B cell (primary cell): ENCODE results near the gene CBX2. TPM values are rescaled to one million over a fixed set of nuclear protein-coding genes. Genes with fewer than 3 reads are reported as not detected.

Experiments
- ATAC-seq: fragments of 200-7000 bp; cut with Tn5 transposase; one replicate; pipeline ENCODE4 v1.10.0; 2021; ENCODE audit warnings: low read depth, mild to moderate bottlenecking, moderate number of reproducible peaks, moderate library complexity
- CTCF ChIA-PET: fragments of 350-600 bp; sonication (Branson Sonifier 250); formaldehyde crosslinking; loops from one replicate; lab custom pipeline; 2021; ENCODE audit warnings: antibody characterized with exemption, inconsistent platforms; lab: Charles Lee
- POLR2A ChIA-PET: fragments of 350-600 bp; sonication (Branson Sonifier 250); formaldehyde crosslinking; loops from one replicate; lab custom pipeline; 2021; ENCODE audit warnings: antibody characterized with exemption; lab: Charles Lee
- DNase-seq: peaks from one replicate; pipeline ENCODE4 v3.0.0; 2013
- H2AFZ ChIP-seq: 2 replicates; pipeline ENCODE4 v1.6.1; 2012; ENCODE audit warnings: mild to moderate bottlenecking, low read depth, low read length; ENCODE audit not compliant: insufficient read depth, poor library complexity, severe bottlenecking
- H3K27ac ChIP-seq, 2 donors: 1 replicate in 1 of 2; 2 replicates in 1 of 2; pipeline ENCODE4 v1.5.1; 2012 to 2013; ENCODE audit warnings: low read length in 2 of 2, mild to moderate bottlenecking in 2 of 2, moderate library complexity in 1 of 2
- H3K27me3 ChIP-seq, 4 experiments: fragments of 200-600 bp in 1 of 4; sonication (generic) in 1 of 4; replicated peaks in 1 of 4; 1 replicate in 2 of 4; 2 replicates in 2 of 4; pipeline versions ENCODE4 v1.6.1 to v1.7.0; 2013 to 2016; ENCODE audit warnings: low read length in 3 of 4, mild to moderate bottlenecking in 2 of 4, mixed read lengths in 1 of 4, moderate library complexity in 1 of 4; ENCODE audit not compliant: insufficient read depth in 4 of 4, control insufficient read depth in 3 of 4; ENCODE audit errors: control extremely low read depth in 1 of 4
- H3K36me3 ChIP-seq, 2 experiments: replicated peaks in 1 of 2; 1 replicate in 1 of 2; 2 replicates in 1 of 2; pipeline versions ENCODE4 v1.6.1 to v1.7.1; 2013; ENCODE audit warnings: low read length in 1 of 2; ENCODE audit not compliant: insufficient read depth in 2 of 2, control insufficient read depth in 1 of 2; ENCODE audit errors: control extremely low read depth in 1 of 2, extremely low read depth in 1 of 2
- H3K4me1 ChIP-seq, 2 donors: fragments of 200-600 bp in 1 of 2; sonication (generic) in 1 of 2; 1 replicate in 1 of 2; 2 replicates in 1 of 2; pipeline versions ENCODE4 v1.5.1 to v1.6.1; 2013 to 2017; ENCODE audit warnings: low read length in 2 of 2; ENCODE audit not compliant: control insufficient read depth in 2 of 2, insufficient read depth in 2 of 2
- H3K4me2 ChIP-seq: replicated peaks from 2 replicates; pipeline ENCODE3; 2012; ENCODE audit warnings: mild to moderate bottlenecking, low read depth, low read length; ENCODE audit not compliant: poor library complexity, severe bottlenecking
- H3K4me3 ChIP-seq, 5 experiments: fragments of 200-600 bp in 1 of 5; sonication (generic) in 1 of 5; 1 replicate in 3 of 5; 2 replicates in 2 of 5; pipeline versions ENCODE4 v1.5.1 to v1.7.0; 2011 to 2016; ENCODE audit warnings: low read length in 4 of 5, mild to moderate bottlenecking in 4 of 5, low read depth in 2 of 5, control low read depth in 1 of 5, moderate library complexity in 1 of 5; ENCODE audit not compliant: insufficient read depth in 1 of 5; ENCODE audit errors: control extremely low read depth in 1 of 5, extremely low read depth in 1 of 5
- H3K79me2 ChIP-seq: fragments of 200-600 bp; sonication (generic); one replicate; pipeline ENCODE4 v1.6.0; 2016; ENCODE audit warnings: low read length; ENCODE audit not compliant: control insufficient read depth, insufficient read depth
- H3K9ac ChIP-seq: fragments of 200-600 bp; sonication (generic); 2 replicates; pipeline ENCODE4 v1.6.1; 2017; ENCODE audit warnings: mild to moderate bottlenecking, low read length, moderate library complexity
- H3K9me3 ChIP-seq, 3 donors: one replicate each; pipeline versions ENCODE4 v1.6.1 to v1.7.1; 2013; ENCODE audit warnings: low read length in 2 of 3; ENCODE audit not compliant: control insufficient read depth in 2 of 3, insufficient read depth in 1 of 3; ENCODE audit errors: control extremely low read depth in 1 of 3
- H4K20me1 ChIP-seq: 2 replicates; pipeline ENCODE4 v1.6.0; 2012; ENCODE audit warnings: mild to moderate bottlenecking, low read length; ENCODE audit not compliant: insufficient read depth, control insufficient read depth, poor library complexity, severe bottlenecking
- H3K27ac Mint-ChIP-seq: one replicate; pipeline ENCODE4 v1.8.0; 2021; ENCODE audit warnings: mixed read lengths
- H3K27me3 Mint-ChIP-seq: one replicate; pipeline ENCODE4 v1.8.0; 2021; ENCODE audit warnings: mixed read lengths
- H3K4me1 Mint-ChIP-seq: one replicate; pipeline ENCODE4 v1.8.0; 2021; ENCODE audit warnings: mixed read lengths
- H3K4me3 Mint-ChIP-seq: one replicate; pipeline ENCODE4 v1.8.0; 2021; ENCODE audit warnings: mixed read lengths
- H3K9me3 Mint-ChIP-seq: one replicate; pipeline ENCODE4 v1.8.0; 2022; ENCODE audit warnings: mixed read lengths; ENCODE audit not compliant: insufficient read depth
- EZH2 ChIP-seq: IDR thresholded peaks from 2 replicates; pipeline ENCODE4 v1.6.1; 2012; ENCODE audit warnings: borderline replicate concordance, low read depth, mild to moderate bottlenecking, moderate library complexity, low read length; ENCODE audit not compliant: insufficient read depth, poor library complexity, severe bottlenecking
- WGBS: methylation state at CpG from one replicate; pipeline ENCODE4 v1.1.5; 2013; ENCODE audit warnings: missing lambda C conversion rate; ENCODE audit not compliant: insufficient coverage; 5-methylcytosine and 5-hydroxymethylcytosine counted together
- intact Hi-C: fragments of 100-400 bp; cut with micrococcal nuclease; formaldehyde crosslinking; loops from one replicate; pipeline ENCODE4 v1.10.0; 2022
- polyA plus RNA-seq: library from polyadenylated mRNA; depleted of rRNA; stranded (reverse); fragments of >200 nt; gene quantifications from 2 replicates; pipeline ENCODE4 v1.2.3, GENCODE V29; 2012
- total RNA-seq, 2 donors: library from RNA; stranded (reverse); fragments of 120-200 nt in 1 of 2; gene quantifications; 1 replicate in 1 of 2; 2 replicates in 1 of 2; pipeline versions ENCODE4 v1.2.3 to v1.2.4, GENCODE V29; 2013 to 2022
- TF ChIP-seq, protein P1 (sequence below): fragments of 200-600 bp; IDR thresholded peaks from one replicate; pipeline ENCODE4 v1.8.0; 2022; ENCODE audit warnings: antibody characterized with exemption, mild to moderate bottlenecking

CBX2 gene
- total and polyA plus RNA-seq, 2 donors (not counting 1 experiment from before 2014, with no cell fraction given), result 0.10 to 0.47 TPM

DNA sequence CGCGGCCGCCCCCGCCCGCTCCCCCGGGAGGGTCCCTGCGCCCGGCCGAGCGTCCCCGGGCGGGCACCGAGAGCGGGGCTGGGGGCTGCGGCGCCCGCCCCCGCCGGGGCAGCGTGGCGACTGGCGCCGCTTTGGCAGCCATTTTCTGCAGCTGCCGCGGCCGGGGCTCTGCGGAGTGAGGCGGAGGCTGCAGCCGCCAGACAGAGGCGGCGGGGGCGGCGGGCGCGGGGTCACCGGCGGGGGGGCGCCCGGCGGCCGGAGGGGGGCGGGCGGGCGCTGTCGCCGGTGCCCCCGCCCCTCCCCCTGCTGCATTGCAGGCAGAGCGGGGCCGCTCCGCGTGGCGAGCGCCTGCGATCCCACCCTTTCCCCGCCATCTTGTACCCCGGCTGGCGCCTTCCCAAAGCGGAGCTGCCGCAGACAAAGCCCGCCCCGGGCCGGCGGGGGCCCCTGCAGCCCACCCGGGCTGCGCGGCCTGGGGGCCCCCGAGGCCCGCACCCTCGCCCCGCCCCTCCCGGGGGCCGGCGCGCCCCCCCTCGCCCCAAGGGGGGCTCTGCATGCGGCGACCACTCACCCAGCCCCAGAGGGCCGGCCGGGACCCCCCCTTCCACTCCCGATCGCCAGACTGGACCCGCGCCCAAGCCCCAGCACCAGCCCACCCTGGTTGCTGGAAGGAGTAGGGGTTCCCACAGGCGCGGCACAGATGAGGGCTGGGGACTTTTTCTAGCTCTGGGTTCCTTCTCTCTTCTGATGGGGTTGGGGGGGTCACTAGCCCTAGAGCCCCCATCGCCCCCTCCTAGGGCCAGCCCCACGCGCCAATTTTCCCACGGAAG lies 35.6 kb downstream of the CBX2 start:
- H3K27me3 Mint-ChIP-seq, result peaks cover 48% of the 10 kb centered on the region
- intact Hi-C loops, result loop anchor here (1.0 kb wide), 2 partner anchors 12 to 29 kb away; no protein-coding TSS in a partner anchor

More for the DNA sequence above, 35.6 kb downstream of the CBX2 start:
- Histone ChIP-seq H3K9ac (no peak overlapping the region), H2AFZ (no peak overlapping the region), H3K27me3 (peaks cover 0 to 88% (median 59%) of the 10 kb centered on the region in 4 experiments), H3K27ac (no peak overlapping the region), H3K4me2 (peak overlapping the region; percentile 68), H3K4me1 (peaks cover 47 to 55% of the 10 kb centered on the region in 2 donors), H3K9me3 (peaks cover 0 to 54% (median 0%) of the 10 kb centered on the region in 3 donors), H3K36me3 (no peaks in the 10 kb centered on the region), H4K20me1 (peaks cover 49% of the 10 kb centered on the region), H3K4me3 (peak overlapping the region in 1 of 5 experiments; percentile 26), H3K79me2 (no peaks in the 10 kb centered on the region)
- Mint-ChIP-seq H3K27ac (no peak overlapping the region), H3K4me1 (peaks cover 28% of the 10 kb centered on the region), H3K9me3 (no peaks in the 10 kb centered on the region), H3K4me3 (peak overlapping the region; percentile 51)
- DNase-seq, result peak; percentile 30
- POLR2A ChIA-PET, result interaction anchor here (0.6 to 1.7 kb wide), 6 partner anchors 12 to 26 kb away, joined by 3 to 5 read pairs (median 4); partner anchors contain the start of genes CBX4 and CBX8
- no peak for ATAC-seq
- WGBS, result under 1% methylated on average over 71 of the region's 89 CpGs
- CTCF ChIA-PET, result interaction anchor here (1.1 to 3.6 kb wide), 5 partner anchors 14 to 26 kb away, joined by 3 to 21 read pairs (median 11); partner anchors contain the start of gene CBX4
- TF ChIP-seq EZH2, result no peak
- TF ChIP-seq, protein P1, sequence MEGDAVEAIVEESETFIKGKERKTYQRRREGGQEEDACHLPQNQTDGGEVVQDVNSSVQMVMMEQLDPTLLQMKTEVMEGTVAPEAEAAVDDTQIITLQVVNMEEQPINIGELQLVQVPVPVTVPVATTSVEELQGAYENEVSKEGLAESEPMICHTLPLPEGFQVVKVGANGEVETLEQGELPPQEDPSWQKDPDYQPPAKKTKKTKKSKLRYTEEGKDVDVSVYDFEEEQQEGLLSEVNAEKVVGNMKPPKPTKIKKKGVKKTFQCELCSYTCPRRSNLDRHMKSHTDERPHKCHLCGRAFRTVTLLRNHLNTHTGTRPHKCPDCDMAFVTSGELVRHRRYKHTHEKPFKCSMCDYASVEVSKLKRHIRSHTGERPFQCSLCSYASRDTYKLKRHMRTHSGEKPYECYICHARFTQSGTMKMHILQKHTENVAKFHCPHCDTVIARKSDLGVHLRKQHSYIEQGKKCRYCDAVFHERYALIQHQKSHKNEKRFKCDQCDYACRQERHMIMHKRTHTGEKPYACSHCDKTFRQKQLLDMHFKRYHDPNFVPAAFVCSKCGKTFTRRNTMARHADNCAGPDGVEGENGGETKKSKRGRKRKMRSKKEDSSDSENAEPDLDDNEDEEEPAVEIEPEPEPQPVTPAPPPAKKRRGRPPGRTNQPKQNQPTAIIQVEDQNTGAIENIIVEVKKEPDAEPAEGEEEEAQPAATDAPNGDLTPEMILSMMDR, result no peak
